Erythroblast (primary cell): ENCODE measurements around the gene DNAH2.

Experiments used
- GATA1 ChIP-seq: IDR thresholded peaks from 2 replicates; pipeline ENCODE4 v1.6.1; 2011; ENCODE audit warnings: low read depth, mild to moderate bottlenecking, control low read depth, low read length, moderate library complexity
- POLR2A ChIP-seq: IDR thresholded peaks from 2 replicates; pipeline ENCODE4 v1.6.1; 2011; ENCODE audit warnings: mild to moderate bottlenecking, low read length

GRCh38 chr17:7755095-7755890 is 37.7 kb downstream of the DNAH2 start:
- TF ChIP-seq POLR2A: no peak
- TF ChIP-seq GATA1: no peak
